HTERT RPE-1 (cell line): ENCODE data around the gene TEKT2.

Experiments used
- in situ Hi-C: fragments of 300-500 bp; cut with MboI; formaldehyde crosslinking; loops from 4 replicates; pipeline ENCODE4 v1.14.3; 2020; ENCODE audit warnings: low sequenced_read_pairs

TEKT2 gene

GRCh38 chr1:36101546-36101945, 17.7 kb downstream of the TEKT2 start:
- in situ Hi-C loops: no loop called here

- in situ Hi-C loops: no loop called here
Observed at GRCh38 chr1:36106269-36106668, 22.4 kb downstream of the TEKT2 start.

GRCh38 chr1:36107394-36107793, 23.5 kb downstream of the TEKT2 start:
- in situ Hi-C loops: no loop called here

- in situ Hi-C loops: no loop called here
Observed at GRCh38 chr1:36108314-36108713, 24.4 kb downstream of the TEKT2 start.

- in situ Hi-C loops: no loop called here
Observed at GRCh38 chr1:36109041-36109679, 25.3 kb downstream of the TEKT2 start.

- in situ Hi-C loops: no loop called here
Observed at GRCh38 chr1:36111151-36111550, 27.3 kb downstream of the TEKT2 start.

GRCh38 chr1:36112823-36113222, 28.9 kb downstream of the TEKT2 start:
- in situ Hi-C loops: no loop called here

- in situ Hi-C loops: no loop called here
Observed at GRCh38 chr1:36114371-36114770, 30.5 kb downstream of the TEKT2 start.

- in situ Hi-C loops: no loop called here
Observed at GRCh38 chr1:36115200-36115669, 31.3 kb downstream of the TEKT2 start.

- in situ Hi-C loops: no loop called here
Observed at GRCh38 chr1:36115931-36116330, 32.0 kb downstream of the TEKT2 start.

- in situ Hi-C loops: no loop called here
Observed at GRCh38 chr1:36116901-36117300, 33.0 kb downstream of the TEKT2 start.

GRCh38 chr1:36118447-36119204, 34.7 kb downstream of the TEKT2 start:
- in situ Hi-C loops: no loop called here

GRCh38 chr1:36119456-36119855, 35.6 kb downstream of the TEKT2 start:
- in situ Hi-C loops: no loop called here

- in situ Hi-C loops: no loop called here
Observed at GRCh38 chr1:36122062-36123030, 38.5 kb downstream of the TEKT2 start.

GRCh38 chr1:36123356-36123755, 39.5 kb downstream of the TEKT2 start:
- in situ Hi-C loops: no loop called here

GRCh38 chr1:36124404-36125128, 40.7 kb downstream of the TEKT2 start:
- in situ Hi-C loops: no loop called here

GRCh38 chr1:36125129-36125991, 41.5 kb downstream of the TEKT2 start, which contains the start of gene COL8A2:
COL8A2 (minus strand) TSS chr1:36125222; CDS start chr1:36100242, 24,980 bp downstream.
- in situ Hi-C loops: no loop called here

GRCh38 chr1:36126005-36126716, 42.3 kb downstream of the TEKT2 start:
- in situ Hi-C loops: no loop called here
